Endodermal cell (in vitro differentiated cells): ENCODE data around the gene SAMD4B. TPM values are rescaled to one million over a fixed set of nuclear protein-coding genes. Genes with fewer than 3 reads are reported as not detected.

Experiments
- DNase-seq: peaks from one replicate; pipeline ENCODE4 v3.0.0-alpha.2; 2017
- H3K27ac ChIP-seq: 2 replicates; pipeline ENCODE4 v1.5.1; 2013; ENCODE audit warnings: mild to moderate bottlenecking, low read depth, low read length, moderate library complexity
- H3K27me3 ChIP-seq: 2 replicates; pipeline ENCODE4 v1.6.1; 2013; ENCODE audit warnings: mild to moderate bottlenecking, low read length, moderate library complexity; ENCODE audit not compliant: insufficient read depth, control insufficient read depth, poor library complexity, severe bottlenecking
- H3K36me3 ChIP-seq: 2 replicates; pipeline ENCODE4 v1.7.0; 2013; ENCODE audit warnings: mild to moderate bottlenecking, low read length, moderate library complexity; ENCODE audit not compliant: control insufficient read depth, insufficient read depth
- H3K4me1 ChIP-seq: one replicate; pipeline ENCODE4 v1.7.0; 2013; ENCODE audit warnings: low read length; ENCODE audit not compliant: control insufficient read depth, insufficient read depth
- H3K4me3 ChIP-seq: 2 replicates; pipeline ENCODE4 v1.5.1; 2013; ENCODE audit warnings: mild to moderate bottlenecking, low read length, moderate library complexity
- H3K9ac ChIP-seq: 2 replicates; pipeline ENCODE4 v1.6.1; 2013; ENCODE audit warnings: mild to moderate bottlenecking, low read length, moderate library complexity; ENCODE audit not compliant: poor library complexity, severe bottlenecking; ENCODE audit errors: extremely low read depth
- H3K9me3 ChIP-seq: 2 replicates; pipeline ENCODE4 v1.6.1; 2013; ENCODE audit warnings: mild to moderate bottlenecking, low read length, moderate library complexity; ENCODE audit not compliant: control insufficient read depth
- H3K27ac Mint-ChIP-seq: 2 replicates; pipeline ENCODE4 v1.8.0; 2020; ENCODE audit warnings: mixed read lengths
- H3K27me3 Mint-ChIP-seq: 2 replicates; pipeline ENCODE4 v1.8.0; 2021; ENCODE audit warnings: mild to moderate bottlenecking, mixed read lengths; ENCODE audit not compliant: insufficient read depth
- H3K36me3 Mint-ChIP-seq: 2 replicates; pipeline ENCODE4 v1.8.0; 2020; ENCODE audit warnings: low read depth, mixed read lengths
- H3K4me1 Mint-ChIP-seq: 2 replicates; pipeline ENCODE4 v1.8.0; 2020; ENCODE audit warnings: mixed read lengths
- H3K4me3 Mint-ChIP-seq: 2 replicates; pipeline ENCODE4 v1.8.0; 2020; ENCODE audit warnings: mild to moderate bottlenecking, moderate library complexity, mixed read lengths
- H3K9me3 Mint-ChIP-seq: 2 replicates; pipeline ENCODE4 v1.8.0; 2020; ENCODE audit warnings: mild to moderate bottlenecking, mixed read lengths
- CTCF ChIP-seq: fragments of 200-600 bp; sonication (generic); conservative IDR thresholded peaks from 2 replicates; pipeline ENCODE4 v1.5.0; 2021; ENCODE audit warnings: antibody characterized with exemption, mild to moderate bottlenecking
- WGBS, 2 experiments: methylation state at CpG; one replicate each; pipeline versions ENCODE4 v1.1.5 to v1.1.7; 2013; ENCODE audit warnings: missing lambda C conversion rate in 2 of 2, mixed read lengths in 1 of 2; ENCODE audit not compliant: insufficient coverage in 1 of 2, insufficient read length in 1 of 2; 5-methylcytosine and 5-hydroxymethylcytosine counted together
- total RNA-seq, 2 donors: library from RNA; stranded (reverse); fragmentation: NEBNext Ultra II Directional in 1 of 2; extraction: Animal tissue kit (Norgen Biotek cat#: 25700) in 1 of 2; gene quantifications; 2 replicates in 1 of 2; 3 replicates in 1 of 2; pipeline ENCODE4 v1.2.1, GENCODE V29; 2021

SAMD4B gene
- total RNA-seq, 2 donors from 2014 or later: 155 to 159 TPM

- Histone ChIP-seq H3K9ac (no peak overlapping the region), H3K27ac (no peak overlapping the region), H3K36me3 (peaks cover 75% of the 10 kb centered on the region), H3K27me3 (no peaks in the 10 kb centered on the region), H3K9me3 (no peaks in the 10 kb centered on the region), H3K4me3 (no peak overlapping the region), H3K4me1 (no peaks in the 10 kb centered on the region)
- Mint-ChIP-seq H3K4me1 (no peaks in the 10 kb centered on the region), H3K27ac (no peak overlapping the region), H3K4me3 (no peak overlapping the region), H3K27me3 (no peaks in the 10 kb centered on the region), H3K9me3 (no peaks in the 10 kb centered on the region), H3K36me3 (peaks cover 74% of the 10 kb centered on the region)
- WGBS, 2 experiments: 100% methylated on average over 1 of the region's 1 CpG
- DNase-seq: no peak
- no peak for TF ChIP-seq CTCF
Observed at GRCh38 chr19:39365531-39365930, 23.3 kb downstream of the SAMD4B start.

- Histone ChIP-seq H3K4me1 (no peaks in the 10 kb centered on the region), H3K9me3 (no peaks in the 10 kb centered on the region), H3K27me3 (no peaks in the 10 kb centered on the region), H3K4me3 (no peak overlapping the region), H3K27ac (no peak overlapping the region), H3K36me3 (peaks cover 72% of the 10 kb centered on the region), H3K9ac (no peak overlapping the region)
- WGBS, 2 experiments: 87 to 100% methylated on average over 1 to 2 of the region's 2 CpGs
- no peaks in the 10 kb centered on the region for H3K4me1 Mint-ChIP-seq
- H3K36me3 Mint-ChIP-seq: peaks cover 75% of the 10 kb centered on the region
- no peaks in the 10 kb centered on the region for H3K27me3 Mint-ChIP-seq
- TF ChIP-seq CTCF: no peak
- no peak overlapping the region for H3K4me3 Mint-ChIP-seq
- no peak overlapping the region for H3K27ac Mint-ChIP-seq
- no peaks in the 10 kb centered on the region for H3K9me3 Mint-ChIP-seq
- DNase-seq: no peak
Observed at GRCh38 chr19:39369200-39369599, 27.0 kb downstream of the SAMD4B start.

- Mint-ChIP-seq H3K36me3 (peaks cover 76% of the 10 kb centered on the region), H3K27ac (no peak overlapping the region), H3K27me3 (no peaks in the 10 kb centered on the region), H3K4me1 (no peaks in the 10 kb centered on the region), H3K4me3 (no peak overlapping the region), H3K9me3 (no peaks in the 10 kb centered on the region)
- H3K27me3 ChIP-seq: no peaks in the 10 kb centered on the region
- 95 to 100% methylated on average over 4 to 5 of the region's 5 CpGs for WGBS, 2 experiments
- H3K4me3 ChIP-seq: no peak overlapping the region
- DNase-seq: no peak
- no peaks in the 10 kb centered on the region for H3K4me1 ChIP-seq
- H3K27ac ChIP-seq: no peak overlapping the region
- no peak for TF ChIP-seq CTCF
- no peak overlapping the region for H3K9ac ChIP-seq
- no peaks in the 10 kb centered on the region for H3K9me3 ChIP-seq
- H3K36me3 ChIP-seq: peaks cover 76% of the 10 kb centered on the region
Observed at GRCh38 chr19:39370735-39371134, 28.5 kb downstream of the SAMD4B start.
